WTC11 (cell line): ENCODE results near the gene NCAPD2. TPM values are rescaled to one million over a fixed set of nuclear protein-coding genes. Genes with fewer than 3 reads are reported as not detected.

ENCODE experiments used
- ATAC-seq: fragments of 200-7000 bp; cut with Tn5 transposase; 2 replicates; pipeline ENCODE4 v1.10.0; 2021; ENCODE audit warnings: mild to moderate bottlenecking, moderate library complexity
- CTCF ChIA-PET: fragments of 300-600 bp; sonication (Branson Sonifier 250); formaldehyde crosslinking; loops from one replicate; lab custom pipeline; 2021; ENCODE audit warnings: antibody characterized with exemption; lab: Charles Lee
- POLR2A ChIA-PET: fragments of 350-600 bp; sonication (Branson Sonifier 250); formaldehyde crosslinking; loops from one replicate; lab custom pipeline; 2021; ENCODE audit warnings: antibody characterized with exemption; lab: Charles Lee
- DNase-seq: peaks from one replicate; pipeline ENCODE4 v3.0.0; 2021; ENCODE audit warnings: low spot score
- H3K27ac Mint-ChIP-seq: 2 replicates; pipeline ENCODE4 v1.8.0; 2021; ENCODE audit warnings: mixed read lengths
- H3K27me3 Mint-ChIP-seq: 2 replicates; pipeline ENCODE4 v1.8.0; 2021; ENCODE audit warnings: low read depth, mild to moderate bottlenecking, moderate library complexity, mixed read lengths
- H3K36me3 Mint-ChIP-seq: 2 replicates; pipeline ENCODE4 v1.8.0; 2021; ENCODE audit warnings: mixed read lengths
- H3K4me1 Mint-ChIP-seq: 2 replicates; pipeline ENCODE4 v1.8.0; 2022; ENCODE audit warnings: mixed read lengths
- H3K4me3 Mint-ChIP-seq: 2 replicates; pipeline ENCODE4 v1.8.0; 2021; ENCODE audit warnings: mild to moderate bottlenecking, moderate library complexity, mixed read lengths
- H3K9me3 Mint-ChIP-seq: 2 replicates; pipeline ENCODE4 v1.8.0; 2021; ENCODE audit warnings: mixed read lengths
- CREM ChIP-seq: sonication (generic); formaldehyde crosslinking; IDR thresholded peaks from 2 replicates; pipeline ENCODE4 v1.8.1; 2022; ENCODE audit warnings: mild to moderate bottlenecking, missing genetic modification reagents, moderate library complexity
- FOXP1 ChIP-seq: sonication (generic); formaldehyde crosslinking; IDR thresholded peaks from 2 replicates; pipeline ENCODE4 v1.8.0; 2022; ENCODE audit warnings: missing genetic modification reagents, mild to moderate bottlenecking, moderate library complexity, borderline replicate concordance
- GRHL2 ChIP-seq: fragments of 250-450 bp; sonication (Bioruptor Pico); IDR thresholded peaks from 2 replicates; pipeline ENCODE4 v1.8.0; 2022; ENCODE audit warnings: mild to moderate bottlenecking, moderate library complexity; ENCODE audit not compliant: insufficient replicate concordance, severe bottlenecking
- GTF2I ChIP-seq: fragments of 250-450 bp; sonication (Bioruptor Pico); conservative IDR thresholded peaks from 2 replicates; pipeline ENCODE4 v1.4.0; 2021; ENCODE audit warnings: mild to moderate bottlenecking
- HMGA2 ChIP-seq: fragments of 250-450 bp; sonication (Bioruptor Pico); IDR thresholded peaks from 2 replicates; pipeline ENCODE4 v1.4.0; 2021; ENCODE audit warnings: mild to moderate bottlenecking, moderate library complexity
- IRF2 ChIP-seq: sonication (generic); formaldehyde crosslinking; IDR thresholded peaks from 2 replicates; pipeline ENCODE4 v1.8.0; 2022; ENCODE audit warnings: low read depth, missing genetic modification reagents, borderline replicate concordance
- JUN ChIP-seq: sonication (generic); formaldehyde crosslinking; IDR thresholded peaks from 2 replicates; pipeline ENCODE4 v1.8.0; 2023; ENCODE audit warnings: mild to moderate bottlenecking, missing genetic modification reagents
- NFE2L1 ChIP-seq: sonication (generic); formaldehyde crosslinking; IDR thresholded peaks from 2 replicates; pipeline ENCODE4 v1.8.1; 2023; ENCODE audit warnings: missing genetic modification reagents
- NR1H2 ChIP-seq: sonication (generic); formaldehyde crosslinking; IDR thresholded peaks from 2 replicates; pipeline ENCODE4 v1.9.0; 2021; ENCODE audit warnings: mild to moderate bottlenecking, moderate library complexity, missing genetic modification reagents
- NR3C1 ChIP-seq: sonication (generic); formaldehyde crosslinking; conservative IDR thresholded peaks from 2 replicates; pipeline ENCODE4 v1.8.1; 2023; ENCODE audit warnings: low read depth, mild to moderate bottlenecking, missing genetic modification reagents
- OVOL2 ChIP-seq: fragments of 250-450 bp; sonication (Bioruptor Pico); IDR thresholded peaks from 2 replicates; pipeline ENCODE4 v1.9.0; 2021; ENCODE audit warnings: mild to moderate bottlenecking, borderline replicate concordance
- SMAD3 ChIP-seq: sonication (generic); formaldehyde crosslinking; IDR thresholded peaks from 2 replicates; pipeline ENCODE4 v1.8.0; 2022; ENCODE audit warnings: missing genetic modification reagents, mild to moderate bottlenecking, borderline replicate concordance
- SOX15 ChIP-seq: fragments of 250-450 bp; sonication (Bioruptor Pico); IDR thresholded peaks from 2 replicates; pipeline ENCODE4 v1.9.0; 2021; ENCODE audit warnings: mild to moderate bottlenecking
- SP1 ChIP-seq: sonication (generic); formaldehyde crosslinking; conservative IDR thresholded peaks from 2 replicates; pipeline ENCODE4 v1.8.1; 2022; ENCODE audit warnings: missing genetic modification reagents
- TCF7 ChIP-seq: sonication (generic); formaldehyde crosslinking; IDR thresholded peaks from 2 replicates; pipeline ENCODE4 v1.8.0; 2022; ENCODE audit warnings: mild to moderate bottlenecking, low read depth, missing genetic modification reagents, moderate library complexity
- TP53 ChIP-seq: sonication (generic); formaldehyde crosslinking; IDR thresholded peaks from 2 replicates; pipeline ENCODE4 v1.8.1; 2023; ENCODE audit warnings: mild to moderate bottlenecking, missing genetic modification reagents
- ZBTB21 ChIP-seq: sonication (generic); formaldehyde crosslinking; IDR thresholded peaks from 2 replicates; pipeline ENCODE4 v1.8.1; 2023; ENCODE audit warnings: mild to moderate bottlenecking, missing genetic modification reagents, borderline replicate concordance
- ZNF138 ChIP-seq: sonication (generic); formaldehyde crosslinking; conservative IDR thresholded peaks from 2 replicates; pipeline ENCODE4 v1.8.1; 2022; ENCODE audit warnings: mild to moderate bottlenecking, moderate library complexity, missing genetic modification reagents
- ZNF396 ChIP-seq: fragments of 250-450 bp; sonication (Bioruptor Pico); IDR thresholded peaks from 2 replicates; pipeline ENCODE4 v1.8.0; 2021; ENCODE audit warnings: mild to moderate bottlenecking, moderate library complexity, borderline replicate concordance
- ZNF416 ChIP-seq: fragments of 250-450 bp; sonication (Bioruptor Pico); IDR thresholded peaks from 2 replicates; pipeline ENCODE4 v1.9.0; 2021; ENCODE audit warnings: mild to moderate bottlenecking, inconsistent platforms
- total RNA-seq: library from RNA; stranded (reverse); gene quantifications from 3 replicates; pipeline ENCODE4 v1.2.3, GENCODE V29; 2021
- TF ChIP-seq, protein P1 (sequence below): sonication (generic); formaldehyde crosslinking; IDR thresholded peaks from 2 replicates; pipeline ENCODE4 v1.8.1; 2022; ENCODE audit warnings: mild to moderate bottlenecking, moderate library complexity, missing genetic modification reagents
- TF ChIP-seq, protein P2 (sequence below): sonication (generic); formaldehyde crosslinking; IDR thresholded peaks from 2 replicates; pipeline ENCODE4 v1.8.1; 2022; ENCODE audit warnings: missing genetic modification reagents, borderline replicate concordance
- TF ChIP-seq, protein P3 (sequence below): sonication (generic); formaldehyde crosslinking; IDR thresholded peaks from 2 replicates; pipeline ENCODE4 v1.8.0; 2023; ENCODE audit warnings: missing genetic modification reagents, mild to moderate bottlenecking, borderline replicate concordance
- TF ChIP-seq, protein P4 (sequence below): fragments of 250-450 bp; sonication (Bioruptor Pico); IDR thresholded peaks from 2 replicates; pipeline ENCODE4 v1.8.0; 2021; ENCODE audit warnings: mild to moderate bottlenecking
- TF ChIP-seq, protein P5 (sequence below): sonication (generic); formaldehyde crosslinking; IDR thresholded peaks from 2 replicates; pipeline ENCODE4 v1.8.0; 2022; ENCODE audit warnings: mild to moderate bottlenecking, missing genetic modification reagents

The NCAPD2 gene
- total RNA-seq, 1 experiment from 2014 or later: 141 TPM

DNA sequence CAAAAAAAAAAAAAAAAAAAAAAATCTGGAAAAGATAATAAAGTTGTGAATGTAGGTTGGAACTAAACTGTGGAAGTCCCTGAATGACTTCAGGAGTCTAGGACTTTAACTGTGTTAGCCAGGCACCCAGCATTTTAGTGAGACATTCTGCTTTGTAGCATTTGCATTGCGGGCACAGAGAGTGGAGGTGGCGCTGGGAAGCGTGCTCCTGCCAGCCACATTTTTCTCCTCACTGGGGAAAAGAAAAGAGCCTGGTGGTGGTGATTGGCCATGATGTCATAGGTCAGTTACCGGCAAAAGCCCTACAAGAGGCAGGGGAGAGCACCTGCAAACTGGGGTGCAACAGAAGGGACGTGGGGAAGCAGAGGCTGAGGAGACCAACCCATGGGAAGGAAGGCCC lies 30.7 kb downstream of the NCAPD2 start:
- Mint-ChIP-seq H3K9me3 (no peaks in the 10 kb centered on the region), H3K4me3 (no peak overlapping the region), H3K27ac (no peak overlapping the region), H3K4me1 (no peaks in the 10 kb centered on the region), H3K36me3 (peaks cover 91% of the 10 kb centered on the region), H3K27me3 (no peaks in the 10 kb centered on the region)
- DNase-seq (no peak), ATAC-seq (no peak)
- ChIA-PET POLR2A (no interaction called here), CTCF (no interaction called here)
- TF ChIP-seq TP53 (CRISPR knock-in tag): no peak
- no peak for TF ChIP-seq NR3C1 (CRISPR knock-in tag)
- no peak for TF ChIP-seq SMAD3 (CRISPR knock-in tag)
- no peak for TF ChIP-seq NFE2L1 (CRISPR knock-in tag)
- no peak for TF ChIP-seq CREM (CRISPR knock-in tag)
- TF ChIP-seq, protein P1, sequence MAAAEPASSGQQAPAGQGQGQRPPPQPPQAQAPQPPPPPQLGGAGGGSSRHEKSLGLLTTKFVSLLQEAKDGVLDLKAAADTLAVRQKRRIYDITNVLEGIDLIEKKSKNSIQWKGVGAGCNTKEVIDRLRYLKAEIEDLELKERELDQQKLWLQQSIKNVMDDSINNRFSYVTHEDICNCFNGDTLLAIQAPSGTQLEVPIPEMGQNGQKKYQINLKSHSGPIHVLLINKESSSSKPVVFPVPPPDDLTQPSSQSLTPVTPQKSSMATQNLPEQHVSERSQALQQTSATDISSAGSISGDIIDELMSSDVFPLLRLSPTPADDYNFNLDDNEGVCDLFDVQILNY (CRISPR knock-in tag): no peak
- TF ChIP-seq FOXP1: no peak
- no peak for TF ChIP-seq JUN (CRISPR knock-in tag)
- TF ChIP-seq, protein P2, sequence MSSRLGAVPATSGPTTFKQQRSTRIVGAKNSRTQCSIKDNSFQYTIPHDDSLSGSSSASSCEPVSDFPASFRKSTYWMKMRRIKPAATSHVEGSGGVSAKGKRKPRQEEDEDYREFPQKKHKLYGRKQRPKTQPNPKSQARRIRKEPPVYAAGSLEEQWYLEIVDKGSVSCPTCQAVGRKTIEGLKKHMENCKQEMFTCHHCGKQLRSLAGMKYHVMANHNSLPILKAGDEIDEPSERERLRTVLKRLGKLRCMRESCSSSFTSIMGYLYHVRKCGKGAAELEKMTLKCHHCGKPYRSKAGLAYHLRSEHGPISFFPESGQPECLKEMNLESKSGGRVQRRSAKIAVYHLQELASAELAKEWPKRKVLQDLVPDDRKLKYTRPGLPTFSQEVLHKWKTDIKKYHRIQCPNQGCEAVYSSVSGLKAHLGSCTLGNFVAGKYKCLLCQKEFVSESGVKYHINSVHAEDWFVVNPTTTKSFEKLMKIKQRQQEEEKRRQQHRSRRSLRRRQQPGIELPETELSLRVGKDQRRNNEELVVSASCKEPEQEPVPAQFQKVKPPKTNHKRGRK (CRISPR knock-in tag): no peak
- no peak for TF ChIP-seq ZNF396 (CRISPR knock-in tag)
- TF ChIP-seq, protein P3, sequence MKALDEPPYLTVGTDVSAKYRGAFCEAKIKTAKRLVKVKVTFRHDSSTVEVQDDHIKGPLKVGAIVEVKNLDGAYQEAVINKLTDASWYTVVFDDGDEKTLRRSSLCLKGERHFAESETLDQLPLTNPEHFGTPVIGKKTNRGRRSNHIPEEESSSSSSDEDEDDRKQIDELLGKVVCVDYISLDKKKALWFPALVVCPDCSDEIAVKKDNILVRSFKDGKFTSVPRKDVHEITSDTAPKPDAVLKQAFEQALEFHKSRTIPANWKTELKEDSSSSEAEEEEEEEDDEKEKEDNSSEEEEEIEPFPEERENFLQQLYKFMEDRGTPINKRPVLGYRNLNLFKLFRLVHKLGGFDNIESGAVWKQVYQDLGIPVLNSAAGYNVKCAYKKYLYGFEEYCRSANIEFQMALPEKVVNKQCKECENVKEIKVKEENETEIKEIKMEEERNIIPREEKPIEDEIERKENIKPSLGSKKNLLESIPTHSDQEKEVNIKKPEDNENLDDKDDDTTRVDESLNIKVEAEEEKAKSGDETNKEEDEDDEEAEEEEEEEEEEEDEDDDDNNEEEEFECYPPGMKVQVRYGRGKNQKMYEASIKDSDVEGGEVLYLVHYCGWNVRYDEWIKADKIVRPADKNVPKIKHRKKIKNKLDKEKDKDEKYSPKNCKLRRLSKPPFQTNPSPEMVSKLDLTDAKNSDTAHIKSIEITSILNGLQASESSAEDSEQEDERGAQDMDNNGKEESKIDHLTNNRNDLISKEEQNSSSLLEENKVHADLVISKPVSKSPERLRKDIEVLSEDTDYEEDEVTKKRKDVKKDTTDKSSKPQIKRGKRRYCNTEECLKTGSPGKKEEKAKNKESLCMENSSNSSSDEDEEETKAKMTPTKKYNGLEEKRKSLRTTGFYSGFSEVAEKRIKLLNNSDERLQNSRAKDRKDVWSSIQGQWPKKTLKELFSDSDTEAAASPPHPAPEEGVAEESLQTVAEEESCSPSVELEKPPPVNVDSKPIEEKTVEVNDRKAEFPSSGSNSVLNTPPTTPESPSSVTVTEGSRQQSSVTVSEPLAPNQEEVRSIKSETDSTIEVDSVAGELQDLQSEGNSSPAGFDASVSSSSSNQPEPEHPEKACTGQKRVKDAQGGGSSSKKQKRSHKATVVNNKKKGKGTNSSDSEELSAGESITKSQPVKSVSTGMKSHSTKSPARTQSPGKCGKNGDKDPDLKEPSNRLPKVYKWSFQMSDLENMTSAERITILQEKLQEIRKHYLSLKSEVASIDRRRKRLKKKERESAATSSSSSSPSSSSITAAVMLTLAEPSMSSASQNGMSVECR (CRISPR knock-in tag): no peak
- no peak for TF ChIP-seq ZNF138 (CRISPR knock-in tag)
- no peak for TF ChIP-seq IRF2 (CRISPR knock-in tag)
- no peak for TF ChIP-seq ZNF416
- TF ChIP-seq, protein P4, sequence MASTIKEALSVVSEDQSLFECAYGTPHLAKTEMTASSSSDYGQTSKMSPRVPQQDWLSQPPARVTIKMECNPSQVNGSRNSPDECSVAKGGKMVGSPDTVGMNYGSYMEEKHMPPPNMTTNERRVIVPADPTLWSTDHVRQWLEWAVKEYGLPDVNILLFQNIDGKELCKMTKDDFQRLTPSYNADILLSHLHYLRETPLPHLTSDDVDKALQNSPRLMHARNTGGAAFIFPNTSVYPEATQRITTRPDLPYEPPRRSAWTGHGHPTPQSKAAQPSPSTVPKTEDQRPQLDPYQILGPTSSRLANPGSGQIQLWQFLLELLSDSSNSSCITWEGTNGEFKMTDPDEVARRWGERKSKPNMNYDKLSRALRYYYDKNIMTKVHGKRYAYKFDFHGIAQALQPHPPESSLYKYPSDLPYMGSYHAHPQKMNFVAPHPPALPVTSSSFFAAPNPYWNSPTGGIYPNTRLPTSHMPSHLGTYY (CRISPR knock-in tag): no peak
- no peak for TF ChIP-seq GRHL2 (CRISPR knock-in tag)
- no peak for TF ChIP-seq SOX15 (CRISPR knock-in tag)
- TF ChIP-seq SP1 (CRISPR knock-in tag): no peak
- TF ChIP-seq GTF2I (CRISPR knock-in tag): no peak
- no peak for TF ChIP-seq HMGA2 (CRISPR knock-in tag)
- TF ChIP-seq, all 79 proteins: peak for 0

DNA sequence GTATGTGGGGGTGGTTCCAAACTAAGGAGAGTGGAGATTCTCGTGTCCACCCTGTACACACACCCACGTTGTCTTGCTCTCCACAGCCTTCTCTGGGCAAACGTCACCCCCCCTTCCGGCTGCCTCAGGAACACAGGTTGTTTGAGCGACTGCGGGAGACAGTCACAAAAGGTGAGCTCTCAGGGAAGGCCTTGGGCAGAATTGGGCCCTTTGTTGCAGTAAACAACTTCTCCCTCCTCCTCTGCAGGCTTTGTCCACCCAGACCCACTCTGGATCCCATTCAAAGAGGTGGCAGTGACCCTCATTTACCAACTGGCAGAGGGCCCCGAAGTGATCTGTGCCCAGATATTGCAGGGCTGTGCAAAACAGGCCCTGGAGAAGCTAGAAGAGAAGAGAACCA lies 32.3 kb downstream of the NCAPD2 start:
- H3K4me3 Mint-ChIP-seq: no peak overlapping the region
- no peak for DNase-seq
- H3K27ac Mint-ChIP-seq: no peak overlapping the region
- ATAC-seq: no peak
- H3K27me3 Mint-ChIP-seq: no peaks in the 10 kb centered on the region
- POLR2A ChIA-PET: no interaction called here
- CTCF ChIA-PET: interaction anchor here (2.0 kb wide), 1 partner anchor 11 kb away, joined by 6 read pairs; no protein-coding TSS in a partner anchor
- no peaks in the 10 kb centered on the region for H3K9me3 Mint-ChIP-seq
- peaks cover 95% of the 10 kb centered on the region for H3K36me3 Mint-ChIP-seq
- H3K4me1 Mint-ChIP-seq: peaks cover 5% of the 10 kb centered on the region
- no peak for TF ChIP-seq ZBTB21 (CRISPR knock-in tag)
- TF ChIP-seq OVOL2 (CRISPR knock-in tag): no peak
- TF ChIP-seq TCF7: no peak
- TF ChIP-seq, protein P5, sequence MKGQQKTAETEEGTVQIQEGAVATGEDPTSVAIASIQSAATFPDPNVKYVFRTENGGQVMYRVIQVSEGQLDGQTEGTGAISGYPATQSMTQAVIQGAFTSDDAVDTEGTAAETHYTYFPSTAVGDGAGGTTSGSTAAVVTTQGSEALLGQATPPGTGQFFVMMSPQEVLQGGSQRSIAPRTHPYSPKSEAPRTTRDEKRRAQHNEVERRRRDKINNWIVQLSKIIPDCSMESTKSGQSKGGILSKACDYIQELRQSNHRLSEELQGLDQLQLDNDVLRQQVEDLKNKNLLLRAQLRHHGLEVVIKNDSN (CRISPR knock-in tag): no peak
- TF ChIP-seq IRF2 (CRISPR knock-in tag): no peak
- no peak for TF ChIP-seq NR1H2 (CRISPR knock-in tag)
- no peak for TF ChIP-seq SP1 (CRISPR knock-in tag)
- TF ChIP-seq SOX15 (CRISPR knock-in tag): no peak
